Measurements from ENCODE around the gene MAN1A1.
"Not testable (repeated sequence)": the region's sequence is repeated elsewhere in the genome, so short reads cannot be mapped to it uniquely, and the experiment has no call there.

MAN1A1 gene

DNA sequence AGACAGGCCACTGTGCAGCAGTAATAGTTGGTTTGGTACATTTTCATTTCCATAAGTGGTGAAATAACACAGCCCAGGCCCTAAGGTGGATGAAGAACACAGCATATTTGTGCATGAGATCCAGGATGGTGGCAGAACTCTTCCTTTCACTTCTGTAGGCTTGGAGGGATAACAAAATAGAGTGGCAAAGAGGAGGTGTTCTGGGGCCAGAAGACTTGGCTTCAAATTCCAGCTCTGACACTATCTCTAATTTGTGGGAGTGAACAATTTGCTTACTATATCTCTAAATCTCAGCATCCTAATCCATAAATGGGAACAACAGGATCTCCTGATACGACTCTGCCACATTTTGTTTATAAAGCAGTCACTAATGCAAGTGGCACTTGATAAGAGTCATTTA, 159.4 kb downstream of the MAN1A1 start:
- no peak for DNase-seq

DNA sequence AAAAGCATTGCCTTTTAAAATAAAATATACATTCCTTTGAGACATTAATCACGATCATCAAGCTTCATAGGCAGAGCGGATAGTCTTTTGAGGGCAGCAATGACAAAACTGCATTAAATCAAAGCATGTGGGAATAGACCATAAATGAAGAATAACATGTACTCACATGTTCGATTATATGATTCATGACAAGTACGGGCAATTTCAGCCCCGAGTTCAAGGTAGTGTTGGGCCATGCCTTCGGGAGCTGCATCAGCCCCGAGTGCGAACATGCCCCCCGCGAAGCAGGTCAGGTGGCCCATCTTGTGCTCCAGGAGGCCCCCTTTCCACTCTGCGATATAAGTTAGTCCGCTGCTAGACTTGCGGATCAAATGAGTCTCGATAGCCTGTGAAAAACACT, 160.1 kb downstream of the MAN1A1 start:
- no peak for DNase-seq

GRCh38 chr6:119187596-119187995, 162.0 kb downstream of the MAN1A1 start:
- no peak for DNase-seq

DNA sequence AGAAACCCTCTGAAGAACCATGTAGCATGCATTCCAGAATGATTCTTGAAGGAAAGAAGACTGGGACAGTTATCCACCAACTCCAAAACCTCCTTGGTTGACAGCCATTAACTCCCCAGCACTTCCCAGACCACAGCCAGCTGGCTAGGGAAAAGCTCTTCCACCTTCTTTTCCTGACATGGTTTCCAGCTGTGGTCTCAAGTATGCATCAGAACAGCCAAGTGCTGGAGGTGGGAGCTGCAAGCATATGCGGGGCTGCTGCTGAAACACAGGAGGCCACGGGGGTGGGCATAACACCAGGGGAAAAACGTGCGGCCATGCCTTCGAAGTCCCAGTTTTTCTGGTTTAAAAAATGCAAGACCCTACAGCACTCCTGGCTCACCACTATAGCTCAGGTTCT, 163.1 kb downstream of the MAN1A1 start:
- no peak for DNase-seq

DNA sequence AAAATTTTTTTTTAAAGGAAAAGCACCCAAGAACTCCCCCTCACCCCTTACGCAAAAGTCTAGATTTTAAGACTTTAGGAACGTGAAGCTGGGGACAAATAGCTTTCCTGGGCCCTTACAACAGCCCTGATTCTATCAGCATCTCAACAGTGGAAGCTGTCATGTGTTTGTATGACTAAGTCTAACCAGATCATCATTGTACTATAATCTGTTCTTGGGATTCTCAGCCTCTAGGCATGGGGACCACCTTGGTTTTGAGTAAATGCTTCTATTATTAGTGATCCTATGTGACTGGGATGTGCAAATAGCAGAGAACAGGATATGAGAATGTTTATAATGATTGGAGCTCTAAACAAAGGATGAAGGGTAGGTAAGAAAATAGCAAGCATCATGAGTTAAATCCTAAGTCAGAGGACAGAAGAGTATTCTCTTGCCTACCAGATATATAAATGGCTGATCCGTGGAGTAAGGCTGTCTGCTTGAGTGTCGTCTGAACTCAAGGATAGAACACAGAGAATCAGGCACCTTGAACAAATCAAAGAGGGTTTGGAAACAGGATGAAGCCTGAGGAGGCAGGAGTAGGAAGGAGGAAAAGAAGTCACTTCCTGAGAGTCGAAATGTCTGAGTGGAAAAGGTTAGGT, 165.4 kb downstream of the MAN1A1 start:
- no peak for DNase-seq

DNA sequence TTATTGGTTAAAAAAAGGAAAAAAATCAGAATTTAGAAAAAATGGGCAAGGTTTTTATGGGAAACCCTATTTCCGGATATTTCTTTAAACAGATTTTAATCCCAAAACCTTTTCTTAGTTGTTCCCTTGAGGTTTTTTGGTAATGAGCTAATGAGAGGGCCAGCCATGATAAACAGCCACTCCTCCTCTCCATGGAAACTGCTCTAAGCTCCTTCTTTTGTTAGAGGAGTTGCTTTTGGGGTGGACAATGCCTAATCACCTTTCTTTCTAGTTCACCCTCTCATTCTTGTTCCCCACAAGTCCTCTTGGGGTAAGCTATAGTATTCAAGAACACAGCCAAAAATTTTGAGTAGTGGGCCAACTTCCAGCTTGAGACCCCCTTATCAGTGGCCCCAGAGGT, 166.1 kb downstream of the MAN1A1 start:
- no peak for DNase-seq

DNA sequence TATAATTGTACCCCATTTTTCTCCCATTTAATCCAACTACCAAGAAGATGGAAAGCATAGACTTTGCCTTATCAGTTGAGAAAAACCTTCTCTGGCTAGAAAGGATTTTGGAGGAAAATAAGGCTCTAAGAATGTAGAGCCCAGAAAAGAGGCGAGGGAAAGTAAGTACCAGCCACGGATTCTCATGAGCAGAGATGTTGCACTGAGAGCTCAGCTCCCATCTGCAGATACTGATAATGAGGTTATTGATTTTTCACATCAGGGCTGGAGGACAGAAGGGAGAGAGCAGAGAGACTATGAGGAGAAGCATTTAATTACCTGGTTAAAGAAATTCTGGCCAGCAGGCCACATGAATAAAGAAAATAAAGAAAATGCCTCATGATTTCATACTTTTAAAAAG, 166.7 kb downstream of the MAN1A1 start:
- no peak for DNase-seq

- no peak for DNase-seq
Observed at GRCh38 chr6:119182216-119182803, 167.3 kb downstream of the MAN1A1 start.

- no peak for DNase-seq
Observed at GRCh38 chr6:119181046-119181445, 168.5 kb downstream of the MAN1A1 start.

DNA sequence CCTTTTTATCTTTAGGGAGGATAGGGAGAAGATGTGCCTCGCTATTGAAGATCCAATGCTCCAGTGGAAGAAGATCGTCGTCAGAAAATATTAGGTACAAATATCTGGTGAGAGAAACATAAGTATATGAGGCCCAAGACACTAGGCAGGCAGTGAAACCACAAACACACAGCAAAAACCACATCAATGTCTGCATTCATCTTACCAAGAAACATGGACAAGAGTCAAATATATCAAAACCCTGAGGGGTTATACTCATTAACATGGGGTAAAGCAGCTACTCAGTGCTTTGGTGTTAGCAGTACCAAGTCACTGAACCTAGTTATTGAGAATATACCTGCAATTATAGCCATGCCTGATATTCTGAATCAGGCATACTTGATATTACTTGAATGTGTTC, 169.7 kb downstream of the MAN1A1 start:
- DNase-seq: no peak

DNA sequence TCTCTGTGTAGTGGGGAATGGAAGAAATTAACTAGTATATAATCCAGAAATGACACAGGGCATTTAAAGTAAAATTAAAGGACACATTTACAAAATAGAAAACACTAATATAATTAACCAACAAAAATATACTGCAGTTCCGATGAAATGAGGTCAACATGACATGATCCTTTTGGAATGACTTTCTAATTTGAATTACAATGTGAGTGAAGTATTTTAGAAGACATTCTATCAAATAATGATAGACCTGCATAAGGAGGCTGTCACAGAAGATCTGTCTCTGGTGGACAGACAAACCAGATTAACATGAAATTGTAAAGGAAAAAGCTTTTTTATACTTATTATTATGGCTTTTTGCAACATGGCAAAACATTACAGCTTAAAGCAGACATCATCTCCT, 170.5 kb downstream of the MAN1A1 start:
- DNase-seq: no peak

GRCh38 chr6:119176445-119176844, 173.1 kb downstream of the MAN1A1 start:
- DNase-seq: no peak

DNA sequence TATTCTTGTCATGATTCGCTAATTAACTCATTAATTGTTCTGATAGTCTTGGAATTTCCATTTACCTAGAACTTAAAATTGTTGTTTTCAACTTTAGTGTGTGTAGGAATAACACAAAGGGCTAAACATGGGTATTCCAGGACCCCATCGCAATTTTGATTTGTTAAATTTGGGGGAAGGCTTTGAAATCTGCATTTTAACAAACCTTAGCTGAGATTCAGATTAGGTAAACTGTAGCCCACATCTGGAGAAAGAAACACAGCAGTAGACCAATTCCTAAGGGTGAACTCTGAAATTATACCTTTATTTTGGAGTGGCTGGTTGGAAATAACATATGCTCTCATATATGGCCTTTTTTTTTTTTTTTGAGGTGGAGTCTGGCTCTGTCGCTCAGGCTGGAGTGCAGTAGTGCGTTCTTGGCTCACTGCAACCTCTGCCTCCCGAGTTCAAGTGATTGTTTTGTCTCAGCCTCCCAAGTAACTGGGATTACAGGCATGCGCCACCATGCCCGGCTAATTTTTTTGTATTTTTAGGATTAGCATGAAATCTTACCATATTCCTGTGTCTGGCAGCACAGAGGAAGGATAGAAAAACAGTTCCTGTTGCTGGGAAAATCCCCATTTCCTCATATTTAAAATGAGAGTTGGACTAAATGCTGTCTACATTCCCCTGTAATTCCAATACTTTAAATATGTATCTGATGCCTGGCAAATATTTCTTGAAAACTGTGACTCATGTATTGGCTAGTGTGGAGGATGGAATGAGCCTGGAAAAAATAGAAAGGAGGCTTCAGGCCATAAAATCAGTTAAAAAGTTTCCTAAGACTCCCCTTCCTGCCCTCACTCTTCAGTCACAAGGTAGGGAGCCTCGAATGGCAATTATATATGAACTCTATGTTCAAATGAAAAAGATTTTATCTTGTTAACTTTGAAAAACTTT, 174.4 kb downstream of the MAN1A1 start:
- DNase-seq: no peak

DNA sequence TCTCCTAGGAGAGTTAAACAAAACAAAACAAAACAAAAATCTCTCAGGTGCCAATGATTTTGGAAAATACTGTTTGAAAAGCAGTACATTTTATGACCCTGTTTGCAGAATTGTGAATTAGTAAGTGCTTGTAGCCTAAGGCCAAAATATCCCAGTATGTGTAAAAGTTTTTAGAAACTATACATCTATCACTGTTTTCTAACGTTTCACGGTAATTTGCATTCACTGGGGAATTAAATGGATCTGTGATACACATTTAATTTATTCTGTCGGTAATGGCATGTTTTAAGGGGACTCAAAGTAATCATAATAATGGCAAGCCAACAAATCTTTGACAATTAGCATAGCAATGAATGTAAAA, 175.5 kb downstream of the MAN1A1 start:
- DNase-seq: no peak

DNA sequence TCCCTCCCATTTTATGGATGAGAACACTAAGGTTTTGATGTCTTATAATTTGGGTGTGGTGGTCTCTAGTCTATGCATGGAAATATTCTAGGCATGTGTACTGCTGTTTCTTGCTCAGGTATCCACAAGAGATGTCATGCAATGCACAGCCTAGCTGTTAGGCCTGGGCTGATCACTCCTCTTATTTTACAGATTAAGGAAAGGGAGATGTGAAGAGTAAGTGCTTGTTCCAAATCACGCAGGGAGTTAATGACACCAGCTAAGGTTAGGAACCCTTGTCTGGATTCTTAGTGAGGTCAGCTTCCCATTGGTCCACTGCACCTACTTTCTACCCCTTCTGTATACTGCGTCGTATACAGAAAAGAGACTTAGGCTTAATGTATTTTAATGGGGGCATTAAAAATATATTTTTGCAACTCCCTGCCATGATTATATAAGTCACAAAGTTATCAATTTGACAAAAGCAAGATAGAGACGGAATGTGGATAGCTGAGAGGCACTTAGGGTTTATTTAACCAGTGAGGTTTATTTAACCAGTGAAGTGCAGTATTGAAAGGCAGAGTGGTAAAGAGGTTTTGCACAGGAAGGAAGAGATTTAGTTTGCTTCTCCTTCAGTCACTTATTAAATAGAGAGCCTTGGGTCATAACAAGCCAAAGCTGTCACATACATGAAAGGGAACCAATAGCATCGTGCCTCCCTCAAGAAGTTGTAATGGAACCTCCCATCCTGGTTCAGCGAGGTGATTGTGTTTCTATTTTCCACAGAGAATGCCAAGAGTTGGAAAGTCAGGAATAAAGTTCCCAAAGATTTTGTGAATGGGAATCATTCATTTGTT, 176.1 kb downstream of the MAN1A1 start:
- DNase-seq: no peak

- DNase-seq: no peak
Observed at GRCh38 chr6:119172824-119173223, 176.7 kb downstream of the MAN1A1 start.

GRCh38 chr6:119171864-119172588, 177.5 kb downstream of the MAN1A1 start:
- no peak for DNase-seq

GRCh38 chr6:119171088-119171841, 178.3 kb downstream of the MAN1A1 start:
- no peak for DNase-seq

- no peak for DNase-seq
Observed at GRCh38 chr6:119170447-119171087, 179.0 kb downstream of the MAN1A1 start.

DNA sequence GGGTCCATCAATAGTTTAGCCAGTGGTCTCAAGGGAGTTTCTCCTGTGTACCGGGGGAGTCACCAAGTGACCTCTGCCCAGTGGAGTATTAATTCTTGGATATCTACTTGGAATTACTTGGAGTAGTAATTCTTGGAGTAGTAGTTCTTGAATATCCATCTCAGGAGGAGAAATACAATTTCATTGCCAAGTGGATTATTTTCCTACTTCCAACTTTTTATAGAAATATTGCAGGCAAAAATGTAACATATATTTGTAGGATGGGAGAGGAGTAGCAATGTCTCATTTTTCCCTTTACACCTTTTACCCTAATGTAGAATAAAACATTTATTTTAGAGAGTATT, 179.5 kb downstream of the MAN1A1 start:
- DNase-seq: no peak

- not testable (repeated sequence) for DNase-seq
Observed at GRCh38 chr6:119169355-119169754, 180.2 kb downstream of the MAN1A1 start.

Data from right forelimb (tissue), 1 donor.